AG04450 (cell line): ENCODE results near the gene SEC16B. TPM values are rescaled to one million over a fixed set of nuclear protein-coding genes. Genes with fewer than 3 reads are reported as not detected.

Experiments used
- CTCF ChIA-PET: fragments of 300-600, 350-600 bp; formaldehyde crosslinking; extraction: SDS; loops from one replicate; lab custom pipeline; 2022; ENCODE audit warnings: antibody characterized with exemption, inconsistent platforms; lab: Charles Lee
- POLR2A ChIA-PET: fragments of 350-600 bp; formaldehyde crosslinking; extraction: SDS; loops from one replicate; lab custom pipeline; 2021; ENCODE audit warnings: antibody characterized with exemption, inconsistent platforms; lab: Yijun Ruan, JAX
- DNase-seq: peaks from one replicate; pipeline ENCODE4 v3.0.0-alpha.2; 2011; ENCODE audit warnings: low read depth, low spot score
- H3K27ac ChIP-seq: one replicate; pipeline ENCODE4 v1.5.1; 2012; ENCODE audit warnings: low read depth, low read length, control low read depth
- H3K27me3 ChIP-seq: one replicate; pipeline ENCODE4 v1.6.0; 2012; ENCODE audit warnings: low read length; ENCODE audit not compliant: control insufficient read depth, insufficient read depth
- H3K4me3 ChIP-seq: 2 replicates; pipeline ENCODE4 v1.5.1; 2011; ENCODE audit warnings: mild to moderate bottlenecking, low read depth, low read length, control low read depth
- H3K9me3 ChIP-seq: 2 replicates; pipeline ENCODE4 v1.5.1; 2012; ENCODE audit warnings: low read length; ENCODE audit not compliant: control insufficient read depth, insufficient read depth
- polyA plus RNA-seq: library from polyadenylated mRNA; depleted of rRNA; stranded (reverse); fragments of >200 nt; gene quantifications from 2 replicates; pipeline ENCODE4 v1.2.3, GENCODE V29; 2011
- TF ChIP-seq, protein P1 (sequence below): IDR thresholded peaks from 2 replicates; pipeline ENCODE4 v1.5.1; 2011; ENCODE audit warnings: low read depth, low read length, control low read depth, inconsistent platforms

Gene SEC16B
- polyA plus RNA-seq, 1 experiment: 4.0 TPM

DNA sequence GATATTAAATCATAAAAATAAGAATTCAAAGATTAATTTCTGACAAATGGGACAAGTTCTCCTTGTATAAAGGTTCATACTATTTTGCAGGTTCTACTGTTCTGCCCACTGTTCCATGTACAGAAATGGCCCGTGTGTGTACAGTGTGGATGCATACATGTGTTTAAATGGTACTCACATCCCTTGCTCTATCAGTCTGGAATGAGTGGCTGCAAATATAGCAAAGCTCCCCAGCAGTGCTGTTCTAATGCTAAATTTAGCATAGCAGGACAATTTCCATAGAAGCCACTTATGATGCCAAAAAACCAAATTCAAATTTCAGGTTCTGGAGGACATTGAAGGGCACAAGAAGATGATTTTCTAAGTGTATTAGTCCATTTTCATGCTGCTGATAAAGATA is 9.4 kb upstream of the SEC16B start:
- CTCF ChIA-PET: no interaction called here

DNA sequence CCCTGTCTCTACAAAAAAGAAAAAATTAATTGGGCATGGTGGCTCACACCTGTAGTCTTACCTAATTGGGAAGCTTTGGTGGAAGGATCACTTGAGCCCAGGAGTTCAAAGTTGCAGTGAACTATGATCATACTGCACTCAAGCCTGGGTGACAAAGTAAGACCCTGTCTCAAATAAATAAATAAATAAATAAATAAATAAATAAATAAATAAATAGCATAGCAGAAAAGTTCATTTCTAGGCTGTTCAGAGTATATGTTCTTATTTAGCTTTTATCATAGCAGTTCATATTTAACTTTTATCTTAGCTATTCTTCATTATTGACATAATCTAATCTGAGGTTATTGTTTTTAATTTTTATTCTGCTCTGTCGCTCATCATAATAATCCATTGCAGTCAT is 8.7 kb upstream of the SEC16B start:
- DNase-seq: no peak
- CTCF ChIA-PET: interaction anchor here (0.7 to 1.9 kb wide), 2 partner anchors 33 to 54 kb away, joined by 4 to 5 read pairs; no protein-coding TSS in a partner anchor
- TF ChIP-seq, protein P1, sequence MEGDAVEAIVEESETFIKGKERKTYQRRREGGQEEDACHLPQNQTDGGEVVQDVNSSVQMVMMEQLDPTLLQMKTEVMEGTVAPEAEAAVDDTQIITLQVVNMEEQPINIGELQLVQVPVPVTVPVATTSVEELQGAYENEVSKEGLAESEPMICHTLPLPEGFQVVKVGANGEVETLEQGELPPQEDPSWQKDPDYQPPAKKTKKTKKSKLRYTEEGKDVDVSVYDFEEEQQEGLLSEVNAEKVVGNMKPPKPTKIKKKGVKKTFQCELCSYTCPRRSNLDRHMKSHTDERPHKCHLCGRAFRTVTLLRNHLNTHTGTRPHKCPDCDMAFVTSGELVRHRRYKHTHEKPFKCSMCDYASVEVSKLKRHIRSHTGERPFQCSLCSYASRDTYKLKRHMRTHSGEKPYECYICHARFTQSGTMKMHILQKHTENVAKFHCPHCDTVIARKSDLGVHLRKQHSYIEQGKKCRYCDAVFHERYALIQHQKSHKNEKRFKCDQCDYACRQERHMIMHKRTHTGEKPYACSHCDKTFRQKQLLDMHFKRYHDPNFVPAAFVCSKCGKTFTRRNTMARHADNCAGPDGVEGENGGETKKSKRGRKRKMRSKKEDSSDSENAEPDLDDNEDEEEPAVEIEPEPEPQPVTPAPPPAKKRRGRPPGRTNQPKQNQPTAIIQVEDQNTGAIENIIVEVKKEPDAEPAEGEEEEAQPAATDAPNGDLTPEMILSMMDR: no peak
- no peaks in the 10 kb centered on the region for H3K27me3 ChIP-seq
- H3K9me3 ChIP-seq: no peaks in the 10 kb centered on the region
- POLR2A ChIA-PET: no interaction called here
- H3K27ac ChIP-seq: no peak overlapping the region
- no peak overlapping the region for H3K4me3 ChIP-seq

More for the DNA sequence above, 9.4 kb upstream of the SEC16B start:
- POLR2A ChIA-PET: no interaction called here
- no peak overlapping the region for H3K27ac ChIP-seq
- TF ChIP-seq, protein P1: no peak
- H3K4me3 ChIP-seq: no peak overlapping the region
- no peak for DNase-seq
- H3K9me3 ChIP-seq: no peaks in the 10 kb centered on the region
- H3K27me3 ChIP-seq: no peaks in the 10 kb centered on the region

DNA sequence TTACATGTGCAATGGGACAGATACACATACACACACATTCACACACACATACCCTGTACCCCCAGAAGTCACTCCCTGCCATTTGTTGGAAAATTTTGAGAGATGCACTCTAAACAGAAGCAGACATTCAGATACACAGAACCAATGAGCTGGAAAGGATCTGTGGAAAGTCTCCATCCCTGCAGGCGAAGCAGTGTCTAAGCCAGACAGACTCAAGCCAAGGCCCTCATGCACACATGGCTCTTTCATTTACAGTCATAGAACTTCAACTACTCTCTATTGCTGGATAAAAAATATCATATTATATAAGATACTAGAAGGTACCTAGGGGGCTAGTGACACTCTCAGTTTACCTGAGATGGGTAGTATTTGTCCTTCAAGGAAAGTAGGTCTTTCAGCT is 7.3 kb upstream of the SEC16B start:
- ChIA-PET CTCF (interaction anchor here (1.9 kb wide), 1 partner anchor 55 kb away, joined by 5 read pairs; no protein-coding TSS in a partner anchor), POLR2A (no interaction called here)
- Histone ChIP-seq H3K9me3 (no peaks in the 10 kb centered on the region), H3K4me3 (no peak overlapping the region), H3K27me3 (no peaks in the 10 kb centered on the region), H3K27ac (no peak overlapping the region)
- no peak for DNase-seq
- TF ChIP-seq, protein P1: no peak

DNA sequence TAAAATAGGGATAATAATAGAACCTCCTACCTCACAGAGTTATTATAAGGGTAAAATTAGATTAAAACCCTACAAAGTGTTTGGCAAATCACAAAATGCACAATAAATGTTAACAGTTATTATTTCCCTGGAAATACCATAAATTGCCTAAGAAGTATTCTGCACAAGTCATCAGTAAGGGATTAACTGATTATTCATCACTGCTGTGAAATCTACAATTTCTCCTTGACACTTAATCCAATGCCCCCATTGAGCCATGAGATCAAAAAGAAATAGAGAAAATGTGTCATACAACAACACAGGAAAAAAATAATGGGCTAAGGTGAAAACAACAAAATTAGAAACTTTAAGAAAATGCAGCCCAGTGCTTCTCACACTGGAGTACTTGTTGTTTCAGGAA is 6.7 kb upstream of the SEC16B start:
- DNase-seq: no peak
- H3K9me3 ChIP-seq: no peaks in the 10 kb centered on the region
- no peaks in the 10 kb centered on the region for H3K27me3 ChIP-seq
- H3K4me3 ChIP-seq: no peak overlapping the region
- TF ChIP-seq, protein P1: no peak
- no peak overlapping the region for H3K27ac ChIP-seq
- ChIA-PET POLR2A (no interaction called here), CTCF (interaction anchor here (1.4 kb wide), 1 partner anchor 55 kb away, joined by 9 read pairs; no protein-coding TSS in a partner anchor)

DNA sequence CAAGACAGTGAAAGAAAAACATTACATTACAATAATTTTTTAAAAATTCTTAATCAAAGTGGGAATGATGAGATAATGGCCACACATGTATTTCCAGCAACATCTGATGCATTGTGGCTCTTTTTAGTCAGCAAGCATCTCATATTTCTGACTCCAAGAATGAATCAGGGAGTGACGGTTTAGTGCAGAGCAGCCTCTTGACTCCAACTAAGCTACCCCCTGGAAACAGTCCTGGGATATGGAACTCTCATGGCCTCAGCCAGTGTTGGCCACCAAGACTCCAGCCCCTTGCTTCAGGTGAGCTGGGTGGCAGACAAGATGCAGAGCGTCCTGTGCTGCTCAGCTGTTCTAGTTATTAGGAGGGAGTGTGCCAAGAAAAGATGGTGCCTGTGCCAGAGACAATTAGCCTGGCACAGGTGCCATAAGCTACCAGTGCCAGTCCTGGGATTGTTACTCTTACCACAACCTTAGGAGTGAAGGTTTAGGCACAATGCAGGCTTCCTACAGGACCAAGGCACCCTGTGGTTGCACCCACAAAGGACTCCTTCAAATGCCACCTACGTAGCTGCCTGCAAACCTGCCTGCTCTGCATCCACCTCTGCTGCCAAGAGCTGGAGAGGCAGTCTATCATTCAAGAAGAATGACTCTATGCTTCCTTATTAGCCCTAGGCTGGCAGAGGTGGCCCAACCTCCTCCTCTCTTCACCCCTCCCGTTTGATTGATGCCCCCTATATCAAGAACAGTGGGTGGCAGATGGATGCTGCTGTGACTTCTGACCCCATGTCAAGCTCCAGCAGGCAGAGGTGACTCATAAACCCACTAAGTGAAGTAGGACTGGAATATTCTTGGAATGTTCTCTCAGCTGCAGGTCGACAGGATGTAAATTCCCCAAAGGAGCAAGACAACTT is 6.0 kb upstream of the SEC16B start:
- Histone ChIP-seq H3K27ac (peak overlapping the region; percentile 68), H3K27me3 (no peaks in the 10 kb centered on the region), H3K4me3 (no peak overlapping the region), H3K9me3 (no peaks in the 10 kb centered on the region)
- TF ChIP-seq, protein P1: no peak
- ChIA-PET POLR2A (no interaction called here), CTCF (interaction anchor here (1.4 to 1.7 kb wide), 2 partner anchors 56 to 324 kb away, joined by 5 to 9 read pairs; no protein-coding TSS in a partner anchor)
- DNase-seq: no peak
